Non-pigmented ciliary epithelial cell (primary cell): Measurements from ENCODE around the gene SAE1.
"Not testable (repeated sequence)": the region's sequence is repeated elsewhere in the genome, so short reads cannot be mapped to it uniquely, and the experiment has no call there.

Experiments
- DNase-seq: peaks from one replicate; pipeline ENCODE4 v3.0.0-alpha.2; 2010; ENCODE audit warnings: low read depth

SAE1 gene

GRCh38 chr19:47240996-47241918, 110.6 kb downstream of the SAE1 start:
- no peak for DNase-seq

DNA sequence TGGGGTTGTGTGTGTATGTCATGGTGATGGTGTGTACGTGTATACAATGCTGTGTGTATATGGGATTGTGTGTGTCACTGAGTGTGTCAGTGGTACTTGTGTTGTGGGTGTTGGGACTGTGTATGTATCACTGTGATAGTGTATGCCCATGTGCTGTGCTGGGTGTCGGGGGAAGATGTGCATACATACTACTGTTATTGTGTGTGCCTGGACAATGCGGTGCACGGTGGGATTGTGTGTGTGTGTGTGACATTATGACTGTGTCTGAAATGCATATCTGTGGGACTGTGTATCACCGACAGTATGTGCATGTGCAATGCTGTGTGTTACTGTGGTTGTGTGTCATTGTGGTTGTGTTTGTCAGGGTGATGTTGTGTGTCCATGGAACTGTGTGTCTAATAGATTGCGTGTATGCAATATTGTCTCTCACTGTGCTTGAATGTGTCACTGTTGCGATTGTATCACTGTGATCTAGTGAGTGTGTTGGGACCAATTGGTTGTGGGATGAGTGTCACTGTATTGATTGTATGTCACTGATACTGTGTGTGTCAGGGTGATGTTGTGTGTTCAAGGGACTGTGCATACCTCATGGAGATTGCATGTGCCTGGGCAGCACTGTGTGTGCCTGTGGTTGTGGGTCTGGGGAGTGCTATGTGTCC, 111.4 kb downstream of the SAE1 start:
- DNase-seq = no peak

GRCh38 chr19:47243364-47243775, 112.7 kb downstream of the SAE1 start:
- no peak for DNase-seq

GRCh38 chr19:47243776-47244547, 113.3 kb downstream of the SAE1 start:
- peak; percentile 89 for DNase-seq

- no peak for DNase-seq
Measured at GRCh38 chr19:47247308-47247990, 116.8 kb downstream of the SAE1 start.

GRCh38 chr19:47253016-47253415, 122.4 kb downstream of the SAE1 start:
- not testable (repeated sequence) for DNase-seq

DNA sequence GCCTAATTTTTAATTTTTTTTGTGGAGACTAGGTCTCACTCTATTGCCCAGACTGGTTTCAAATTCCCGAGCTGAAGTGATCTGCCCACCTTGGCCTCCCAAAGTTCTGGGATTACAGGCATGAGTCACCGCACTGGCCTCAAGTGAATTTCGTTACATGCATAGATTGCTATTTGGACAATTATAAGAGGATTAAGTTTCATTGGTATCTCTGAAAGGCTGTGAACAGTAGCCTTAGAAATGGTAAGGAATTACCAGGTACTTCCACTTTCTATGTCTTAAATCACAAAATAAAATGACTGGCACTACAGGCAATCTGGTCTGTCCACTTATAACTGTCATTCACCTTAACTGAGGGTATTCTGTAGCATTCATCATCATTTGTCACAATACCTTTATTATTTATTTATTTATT, 122.8 kb downstream of the SAE1 start:
- DNase-seq = peak; percentile 83

DNA sequence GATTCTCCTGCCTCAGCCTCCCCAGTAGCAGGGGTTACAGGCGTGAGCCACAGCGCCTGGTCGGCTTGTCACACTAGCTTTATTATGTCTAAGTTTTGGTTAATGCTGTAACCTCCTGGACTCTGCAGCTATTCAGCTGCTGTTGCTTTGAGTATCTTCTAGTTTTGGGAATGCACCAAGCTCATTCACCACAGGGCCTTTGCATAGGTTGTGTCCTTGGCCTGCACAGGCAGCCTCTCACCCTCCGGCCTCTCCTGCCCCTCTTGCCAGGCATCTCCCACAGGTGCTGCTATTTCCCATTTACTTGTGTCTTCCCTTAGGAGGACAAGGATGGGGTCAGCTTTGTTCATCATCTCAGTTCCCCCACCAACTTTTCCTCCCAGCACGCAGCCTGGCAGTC, 123.3 kb downstream of the SAE1 start:
- DNase-seq = no peak

- peak; percentile 74 for DNase-seq
Measured at GRCh38 chr19:47255879-47256692, 125.5 kb downstream of the SAE1 start, which contains the start of gene CCDC9. Gene CCDC9 (plus strand): TSS chr19:47256525. CDS start chr19:47258401, 1,876 bp downstream.

- DNase-seq = peak; percentile 92
Measured at GRCh38 chr19:47256693-47257410, 126.2 kb downstream of the SAE1 start.

DNA sequence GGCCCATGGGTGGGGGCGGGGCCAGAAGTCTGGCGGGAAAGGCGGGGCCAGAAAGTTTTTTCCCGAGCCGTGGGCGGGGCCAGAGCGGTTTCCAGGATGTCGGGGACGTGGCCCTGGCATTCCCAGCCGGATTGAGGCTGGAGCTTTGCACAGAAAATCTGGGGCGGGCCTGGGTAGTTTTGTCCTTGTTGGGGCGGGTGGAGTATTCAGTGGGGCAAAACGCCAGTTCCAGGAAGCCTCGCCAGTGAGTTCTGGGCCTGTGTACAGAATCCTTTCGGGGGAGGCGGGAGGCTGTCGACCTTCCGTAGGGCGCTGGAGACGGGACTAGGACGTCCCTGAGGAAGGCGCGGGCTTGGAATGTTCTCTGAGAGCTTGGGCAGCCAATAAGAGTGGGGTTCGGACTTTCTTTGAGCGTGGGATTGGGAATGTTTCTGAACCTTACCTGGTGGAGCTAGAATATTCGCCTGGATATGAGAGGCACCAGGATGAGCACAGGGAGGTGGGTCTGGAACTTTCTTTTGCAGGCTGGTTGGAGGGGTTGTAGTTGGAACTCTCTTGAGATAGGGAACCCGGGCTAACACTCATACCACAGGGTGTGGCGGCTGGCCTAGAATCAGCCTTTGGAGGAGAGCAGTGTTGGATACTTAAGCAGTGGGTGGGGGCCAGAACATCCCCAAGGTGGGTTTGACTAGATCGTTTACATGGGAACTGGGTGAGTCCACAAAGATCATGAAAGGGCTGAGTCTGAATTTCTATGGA, 127.0 kb downstream of the SAE1 start:
- DNase-seq = no peak

GRCh38 chr19:47258434-47258833, 127.8 kb downstream of the SAE1 start:
- DNase-seq = no peak

GRCh38 chr19:47258895-47259555, 128.4 kb downstream of the SAE1 start:
- DNase-seq = no peak
